H1 (cell line): Measurements from ENCODE around the gene ESRRB. TPM values are rescaled to one million over a fixed set of nuclear protein-coding genes. Genes with fewer than 3 reads are reported as not detected.

Source experiments
- CTCF ChIA-PET: fragments of 300-600 bp; sonication (Branson Sonifier 250); formaldehyde crosslinking; loops from one replicate; lab custom pipeline; 2021; ENCODE audit not compliant: partially characterized antibody; lab: Charles Lee
- POLR2A ChIA-PET: fragments of 300-600 bp; sonication (Branson Sonifier 250); formaldehyde crosslinking; loops from one replicate; lab custom pipeline; 2021; ENCODE audit warnings: inconsistent platforms; ENCODE audit not compliant: partially characterized antibody; lab: Charles Lee
- DNase-seq, 2 experiments: peaks; one replicate each; pipeline versions ENCODE4 v3.0.0 to v3.0.0-alpha.2; 2010 to 2022; ENCODE audit warnings: low spot score in 2 of 2, low read depth in 1 of 2, mixed read lengths in 1 of 2
- FAIRE-seq: peaks from 2 replicates; lab custom pipeline; 2011; peaks lifted over from hg19 to GRCh38; lab: Jason Lieb, UNC
- H2AFZ ChIP-seq: 2 replicates; pipeline ENCODE4 v1.8.1; 2012; ENCODE audit warnings: low read length, inconsistent platforms
- H2AK5ac ChIP-seq: 2 replicates; pipeline ENCODE4 v1.6.1; 2013; ENCODE audit warnings: low read depth, low read length
- H2BK120ac ChIP-seq: replicated peaks from 2 replicates; pipeline ENCODE3; 2013; ENCODE audit warnings: low read depth, low read length, inconsistent platforms
- H2BK12ac ChIP-seq: 2 replicates; pipeline ENCODE4 v1.6.1; 2013; ENCODE audit warnings: low read depth, low read length
- H2BK15ac ChIP-seq: 2 replicates; pipeline ENCODE4 v1.6.1; 2013; ENCODE audit warnings: low read length
- H2BK20ac ChIP-seq: 2 replicates; pipeline ENCODE4 v1.6.1; 2013; ENCODE audit warnings: low read length
- H2BK5ac ChIP-seq: 2 replicates; pipeline ENCODE4 v1.6.1; 2013; ENCODE audit warnings: low read depth, low read length
- H3K14ac ChIP-seq: 2 replicates; pipeline ENCODE4 v1.6.1; 2013; ENCODE audit warnings: inconsistent platforms; ENCODE audit not compliant: insufficient read length
- H3K18ac ChIP-seq: 2 replicates; pipeline ENCODE4 v1.6.1; 2013; ENCODE audit warnings: low read length; ENCODE audit errors: extremely low read depth
- H3K23ac ChIP-seq: 2 replicates; pipeline ENCODE4 v1.6.1; 2013; ENCODE audit warnings: inconsistent platforms; ENCODE audit not compliant: insufficient read length
- H3K23me2 ChIP-seq: 2 replicates; pipeline ENCODE4 v1.6.1; 2013; ENCODE audit warnings: low read depth, low read length
- H3K27ac ChIP-seq: 2 replicates; pipeline ENCODE4 v1.6.1; 2011; ENCODE audit warnings: low read depth, low read length, inconsistent platforms
- H3K27me3 ChIP-seq, 4 experiments: replicated peaks in 1 of 4; 1 replicate in 1 of 4; 2 replicates in 3 of 4; pipeline versions ENCODE4 v1.6.1 to v1.8.1; 2011 to 2013; ENCODE audit warnings: low read length in 3 of 4, mild to moderate bottlenecking in 3 of 4, inconsistent platforms in 2 of 4, mixed read lengths in 2 of 4, moderate library complexity in 1 of 4; ENCODE audit not compliant: control insufficient read depth in 3 of 4, insufficient read depth in 3 of 4; ENCODE audit errors: extremely low read depth in 1 of 4
- H3K36me3 ChIP-seq, 4 experiments: 2 replicates each; pipeline versions ENCODE4 v1.6.1 to v1.8.1; 2011 to 2013; ENCODE audit warnings: mild to moderate bottlenecking in 4 of 4, low read length in 3 of 4, moderate library complexity in 2 of 4, control low read depth in 1 of 4, inconsistent platforms in 1 of 4; ENCODE audit not compliant: insufficient read depth in 4 of 4, control insufficient read depth in 2 of 4
- H3K4ac ChIP-seq: replicated peaks from 2 replicates; pipeline ENCODE3; 2013; ENCODE audit warnings: low read length, low read depth, mixed read lengths, inconsistent platforms; ENCODE audit not compliant: insufficient read length
- H3K4me1 ChIP-seq, 4 experiments: replicated peaks in 1 of 4; 1 replicate in 1 of 4; 2 replicates in 3 of 4; pipeline versions ENCODE4 v1.6.1 to v1.8.1; 2011 to 2013; ENCODE audit warnings: low read length in 3 of 4, inconsistent platforms in 2 of 4, mixed read lengths in 1 of 4; ENCODE audit not compliant: insufficient read depth in 4 of 4, control insufficient read depth in 3 of 4
- H3K4me2 ChIP-seq, 2 experiments: 2 replicates each; pipeline versions ENCODE4 v1.6.1 to v1.8.1; 2011 to 2013; ENCODE audit warnings: low read depth in 2 of 2, low read length in 2 of 2, control low read depth in 1 of 2, inconsistent platforms in 1 of 2, mild to moderate bottlenecking in 1 of 2; ENCODE audit not compliant: insufficient read depth in 1 of 2
- H3K4me3 ChIP-seq, 4 experiments: fragments of 200-600, 300-600 bp in 1 of 4; sonication (generic), shearing (Covaris generic), sonication (Bioruptor Twin) in 1 of 4; 2 replicates each; pipeline versions ENCODE4 v1.5.1 to v1.8.1; 2011 to 2016; ENCODE audit warnings: low read length in 4 of 4, low read depth in 3 of 4, control low read depth in 2 of 4, inconsistent platforms in 2 of 4, mild to moderate bottlenecking in 2 of 4, mixed read lengths in 1 of 4, moderate library complexity in 1 of 4; ENCODE audit not compliant: insufficient read depth in 2 of 4; ENCODE audit errors: extremely low read depth in 1 of 4
- H3K56ac ChIP-seq: replicated peaks from 2 replicates; pipeline ENCODE3; 2013; ENCODE audit warnings: low read depth, mild to moderate bottlenecking, mixed read lengths, low read length, inconsistent platforms; ENCODE audit not compliant: insufficient read length
- H3K79me1 ChIP-seq: 2 replicates; pipeline ENCODE4 v1.6.1; 2013; ENCODE audit warnings: low read depth, low read length, control low read depth
- H3K79me2 ChIP-seq, 2 experiments: 2 replicates each; pipeline versions ENCODE4 v1.6.1 to v1.8.1; 2012 to 2013; ENCODE audit warnings: low read length in 2 of 2, mild to moderate bottlenecking in 2 of 2, inconsistent platforms in 1 of 2; ENCODE audit not compliant: insufficient read depth in 2 of 2, control insufficient read depth in 1 of 2
- H3K9ac ChIP-seq, 4 experiments: replicated peaks in 1 of 4; 1 replicate in 1 of 4; 2 replicates in 3 of 4; pipeline versions ENCODE4 v1.6.1 to v1.8.1; 2011 to 2013; ENCODE audit warnings: low read depth in 3 of 4, low read length in 3 of 4, control low read depth in 2 of 4, mild to moderate bottlenecking in 2 of 4, moderate library complexity in 2 of 4, inconsistent platforms in 1 of 4; ENCODE audit errors: extremely low read depth in 1 of 4
- H3K9me3 ChIP-seq, 2 experiments: 2 replicates each; pipeline versions ENCODE4 v1.6.1 to v1.8.1; 2012 to 2013; ENCODE audit warnings: mild to moderate bottlenecking in 2 of 2, moderate library complexity in 2 of 2, control low read depth in 1 of 2, inconsistent platforms in 1 of 2, low read depth in 1 of 2, low read length in 1 of 2, mixed read lengths in 1 of 2; ENCODE audit not compliant: insufficient read depth in 2 of 2
- H4K20me1 ChIP-seq, 2 experiments: replicated peaks in 1 of 2; 2 replicates each; pipeline versions ENCODE3 to v1.8.1; 2011 to 2013; ENCODE audit warnings: inconsistent platforms in 2 of 2, low read length in 2 of 2, mild to moderate bottlenecking in 1 of 2; ENCODE audit not compliant: insufficient read depth in 2 of 2, control insufficient read depth in 1 of 2
- H4K5ac ChIP-seq: 2 replicates; pipeline ENCODE4 v1.6.1; 2013; ENCODE audit warnings: low read length, low read depth, mixed read lengths, inconsistent platforms; ENCODE audit not compliant: insufficient read length
- H4K8ac ChIP-seq: 2 replicates; pipeline ENCODE4 v1.8.0; 2013; ENCODE audit warnings: mild to moderate bottlenecking, moderate library complexity, low read length, inconsistent platforms; ENCODE audit not compliant: insufficient read depth; ENCODE audit errors: extremely low read depth
- H4K91ac ChIP-seq: replicated peaks from 2 replicates; pipeline ENCODE3; 2013; ENCODE audit warnings: low read length, mixed read lengths, inconsistent platforms; ENCODE audit not compliant: insufficient read length
- KDM1A ChIP-seq: fragments of 200-600, 300-600 bp; sonication (generic); IDR thresholded peaks from 2 replicates; pipeline ENCODE4 v1.7.1; 2016; ENCODE audit warnings: mild to moderate bottlenecking, low read length, borderline replicate concordance
- MAX ChIP-seq: IDR thresholded peaks from 2 replicates; pipeline ENCODE4 v1.6.1; 2012; ENCODE audit warnings: inconsistent platforms
- WGBS, 2 experiments: shearing (Covaris generic) in 1 of 2; methylation state at CpG; one replicate each; pipeline versions ENCODE4 v1.1.6 to v1.1.7; 2013 to 2015; ENCODE audit warnings: low lambda C conversion rate in 2 of 2, mixed read lengths in 2 of 2, inconsistent platforms in 1 of 2, low coverage in 1 of 2, missing lambda C conversion rate in 1 of 2; ENCODE audit not compliant: insufficient replicate concordance in 2 of 2, insufficient coverage in 1 of 2, insufficient read length in 1 of 2; ENCODE audit errors: extremely low coverage in 1 of 2, missing lambda C conversion rate in 1 of 2; 5-methylcytosine and 5-hydroxymethylcytosine counted together
- polyA plus RNA-seq, 7 experiments: library from polyadenylated mRNA; depleted of rRNA in 3 of 7; stranded (reverse) in 5 of 7; unstranded in 2 of 7; fragments of >200 nt in 5 of 7; fragments of 200-250 nt in 2 of 7; gene quantifications; 1 replicate in 5 of 7; 2 replicates in 1 of 7; 4 replicates in 1 of 7; pipeline versions ENCODE4 v1.2.1 to v1.2.3, GENCODE V29; 2011 to 2013; ENCODE audit warnings: missing spikeins in 2 of 7, mixed read lengths in 2 of 7
- total RNA-seq: library from RNA; stranded (reverse); fragmentation: NEBNext Ultra II Directional; extraction: Animal tissue kit (Norgen Biotek cat#: 25700); gene quantifications from 2 replicates; pipeline ENCODE4 v1.2.1, GENCODE V29; 2021

Gene ESRRB
- total and polyA plus RNA-seq, 2 of the 8 experiments (the other 6 are each of a cell fraction or from before 2014, with no cell fraction given): 0.29 to 0.45 TPM

- Histone ChIP-seq H3K36me3 (no peaks in the 10 kb centered on the region), H3K56ac (no peak overlapping the region), H4K20me1 (no peaks in the 10 kb centered on the region), H3K27me3 (no peaks in the 10 kb centered on the region), H3K14ac (no peak overlapping the region), H2AFZ (no peak overlapping the region), H3K4me1 (peaks cover 0 to 16% (median 9%) of the 10 kb centered on the region in 4 experiments; a peak in 6 of 7 replicates), H3K27ac (no peak overlapping the region), H2AK5ac (no peak overlapping the region), H3K4ac (no peak overlapping the region), H3K79me2 (no peaks in the 10 kb centered on the region), H2BK120ac (no peak overlapping the region), H4K8ac (no peak overlapping the region), H3K9me3 (no peaks in the 10 kb centered on the region), H3K79me1 (no peaks in the 10 kb centered on the region), H4K91ac (peak overlapping the region; percentile 7), H3K23ac (no peak overlapping the region), H3K23me2 (0 out of 2 replicates have a peak, but pooled peaks cover 2% of the 10 kb centered on the region), H2BK20ac (no peak overlapping the region), H3K9ac (no peak overlapping the region), H3K4me2 (no peak overlapping the region), H2BK15ac (no peak overlapping the region), H3K4me3 (no peak overlapping the region), H3K18ac (no peak overlapping the region), H2BK12ac (no peak overlapping the region), H4K5ac (no peak overlapping the region), H2BK5ac (no peak overlapping the region)
- CTCF ChIA-PET: interaction anchor here (1.4 kb wide), 1 partner anchor 21 kb away, joined by 5 read pairs; no protein-coding TSS in a partner anchor
- DNase-seq (no peak), FAIRE-seq (no peak)
- TF ChIP-seq KDM1A (peak; percentile 88), MAX (no peak)
- POLR2A ChIA-PET: interaction anchor here (0.9 kb wide), 1 partner anchor 9 kb away, joined by 3 read pairs; no protein-coding TSS in a partner anchor
- WGBS, 2 experiments: 77% methylated on average over 1 of the region's 1 CpG; no CpG with 5 or more reads in 1 of the 2 experiments
Observed at GRCh38 chr14:76408877-76409276, 32.9 kb downstream of the ESRRB start.
